ENCODE results near the gene KCNAB1. TPM values are rescaled to one million over a fixed set of nuclear protein-coding genes. Genes with fewer than 3 reads are reported as not detected.

KCNAB1 gene
- total RNA-seq, 1 experiment from 2014 or later, result not detected

GRCh38 chr3:156260331-156260730 lies 140.0 kb downstream of the KCNAB1 start:
- Histone ChIP-seq H3K9me2 (replicated peaks; ENCODE audit: low read length) (no peaks in the 10 kb centered on the region), H3K4me3 (ENCODE audit: low read length) (no peak overlapping the region), H2AFZ (ENCODE audit: low read length) (no peak overlapping the region), H3K9ac (ENCODE audit: low read length) (no peak overlapping the region), H3F3A (ENCODE audit: low read length, unreplicated experiment) (no peaks in the 10 kb centered on the region), H3K79me2 (ENCODE audit: low read length) (no peaks in the 10 kb centered on the region), H3K27ac (ENCODE audit: low read length) (no peak overlapping the region), H3K4me1 (ENCODE audit: insufficient read depth, low read length) (no peaks in the 10 kb centered on the region), H3K27me3 (ENCODE audit: low read length) (peaks cover 35% of the 10 kb centered on the region), H4K20me1 (ENCODE audit: low read length) (no peaks in the 10 kb centered on the region), H3K9me3 (ENCODE audit: low read length) (no peaks in the 10 kb centered on the region), H3K36me3 (ENCODE audit: low read depth, low read length) (no peaks in the 10 kb centered on the region), H3K4me2 (ENCODE audit: low read length) (no peak overlapping the region)
- intact Hi-C loops (cut with micrococcal nuclease), result no loop called here
- TF ChIP-seq CTCF (conservative IDR thresholded peaks at IDR 0.05; ENCODE audit: low read depth, low read length) (no peak), EZH2phosphoT487 (IDR thresholded peaks at IDR 0.05; ENCODE audit: borderline replicate concordance, low read length) (no peak), EZH2 (IDR thresholded peaks at IDR 0.05; ENCODE audit: low read length, unreplicated experiment) (no peak)
- no TSS peak for BruUV-seq (replicated peaks)
- ATAC-seq, result no peak
- ChIA-PET POLR2A (ENCODE audit: unreplicated experiment) (no interaction called here), CTCF (no interaction called here)
- DNase-seq, result no peak

- intact Hi-C loops (cut with micrococcal nuclease), result no loop called here
- Histone ChIP-seq H3K27me3 (ENCODE audit: low read length) (peaks cover 33% of the 10 kb centered on the region), H3K9me2 (replicated peaks; ENCODE audit: low read length) (no peaks in the 10 kb centered on the region), H3K9ac (ENCODE audit: low read length) (no peak overlapping the region), H3K79me2 (ENCODE audit: low read length) (no peaks in the 10 kb centered on the region), H4K20me1 (ENCODE audit: low read length) (no peaks in the 10 kb centered on the region), H2AFZ (ENCODE audit: low read length) (no peak overlapping the region), H3K4me2 (ENCODE audit: low read length) (no peak overlapping the region), H3K9me3 (ENCODE audit: low read length) (no peaks in the 10 kb centered on the region), H3K27ac (ENCODE audit: low read length) (no peak overlapping the region), H3K36me3 (ENCODE audit: low read depth, low read length) (no peaks in the 10 kb centered on the region), H3F3A (ENCODE audit: low read length, unreplicated experiment) (no peaks in the 10 kb centered on the region), H3K4me3 (ENCODE audit: low read length) (no peak overlapping the region), H3K4me1 (ENCODE audit: insufficient read depth, low read length) (no peaks in the 10 kb centered on the region)
- DNase-seq (no peak), ATAC-seq (no peak)
- BruUV-seq (replicated peaks), result no TSS peak
- TF ChIP-seq EZH2 (IDR thresholded peaks at IDR 0.05; ENCODE audit: low read length, unreplicated experiment), result no peak
- no peak for TF ChIP-seq EZH2phosphoT487 (IDR thresholded peaks at IDR 0.05; ENCODE audit: borderline replicate concordance, low read length)
- no peak for TF ChIP-seq CTCF (conservative IDR thresholded peaks at IDR 0.05; ENCODE audit: low read depth, low read length)
- CTCF ChIA-PET, result no interaction called here
- POLR2A ChIA-PET (ENCODE audit: unreplicated experiment), result no interaction called here
Measured at GRCh38 chr3:156264771-156265170, 144.4 kb downstream of the KCNAB1 start.

GRCh38 chr3:156271508-156271907 lies 151.1 kb downstream of the KCNAB1 start:
- TF ChIP-seq EZH2 (IDR thresholded peaks at IDR 0.05; ENCODE audit: low read length, unreplicated experiment) (no peak), CTCF (conservative IDR thresholded peaks at IDR 0.05; ENCODE audit: low read depth, low read length) (no peak), EZH2phosphoT487 (IDR thresholded peaks at IDR 0.05; ENCODE audit: borderline replicate concordance, low read length) (no peak)
- Histone ChIP-seq H3K27me3 (ENCODE audit: low read length) (peaks cover 15% of the 10 kb centered on the region), H3K4me3 (ENCODE audit: low read length) (no peak overlapping the region), H3K9ac (ENCODE audit: low read length) (no peak overlapping the region), H3K79me2 (ENCODE audit: low read length) (no peaks in the 10 kb centered on the region), H3K4me1 (ENCODE audit: insufficient read depth, low read length) (no peaks in the 10 kb centered on the region), H3K27ac (ENCODE audit: low read length) (no peak overlapping the region), H2AFZ (ENCODE audit: low read length) (no peak overlapping the region), H3K9me3 (ENCODE audit: low read length) (no peaks in the 10 kb centered on the region), H3K4me2 (ENCODE audit: low read length) (no peak overlapping the region), H3F3A (ENCODE audit: low read length, unreplicated experiment) (no peaks in the 10 kb centered on the region), H3K36me3 (ENCODE audit: low read depth, low read length) (no peaks in the 10 kb centered on the region), H4K20me1 (ENCODE audit: low read length) (no peaks in the 10 kb centered on the region), H3K9me2 (replicated peaks; ENCODE audit: low read length) (no peaks in the 10 kb centered on the region)
- no peak for ATAC-seq
- no peak for DNase-seq
- BruUV-seq (replicated peaks), result no TSS peak
- ChIA-PET POLR2A (ENCODE audit: unreplicated experiment) (no interaction called here), CTCF (no interaction called here)
- intact Hi-C loops (cut with micrococcal nuclease), result no loop called here

Measured in PC-3 (cell line).